ENCODE data around the gene ARHGAP24.

Gene ARHGAP24

DNA sequence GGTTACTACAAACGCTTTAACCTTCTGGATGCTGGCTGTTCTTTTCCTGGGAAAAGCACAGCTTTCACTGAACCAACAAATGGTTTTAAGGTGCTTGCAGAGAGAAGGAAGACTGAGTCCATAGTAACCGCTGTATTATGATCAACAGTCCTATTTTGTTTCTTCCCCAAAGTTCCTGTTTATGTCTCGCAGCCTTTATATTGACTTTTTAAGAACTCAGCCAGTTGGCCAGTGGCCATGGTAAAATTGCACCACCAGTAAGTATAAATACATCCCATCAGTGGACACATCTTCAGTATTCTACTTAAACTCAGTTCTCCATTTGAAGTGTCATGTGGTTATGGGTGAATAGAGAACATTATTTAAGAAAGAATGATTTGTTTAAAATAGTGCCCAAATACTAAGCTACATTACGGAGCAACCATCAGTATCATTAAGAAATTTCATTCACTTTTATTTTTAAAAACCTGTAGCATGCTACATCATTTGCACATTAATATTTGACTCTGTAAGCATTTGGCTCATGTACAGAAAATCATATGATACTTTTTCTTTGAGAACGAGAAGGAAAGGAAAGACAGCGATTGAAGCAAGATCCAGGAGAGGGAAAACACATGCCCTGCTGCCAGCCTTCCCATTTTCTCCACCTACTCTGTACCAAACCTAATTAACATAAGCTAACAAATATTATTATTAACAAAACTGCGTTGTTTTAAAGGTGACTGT lies 287.0 kb downstream of the ARHGAP24 start:
- no peaks in the 10 kb centered on the region for H4K20me1 ChIP-seq (ENCODE audit: low read depth, low read length)
- H3K27me3 ChIP-seq (ENCODE audit: low read length), result no peaks in the 10 kb centered on the region
- no peaks in the 10 kb centered on the region for H3K9me3 ChIP-seq (ENCODE audit: insufficient read depth, low read length)
- H3K27ac ChIP-seq (ENCODE audit: low read depth, low read length), result no peak overlapping the region
- no peak overlapping the region for H3K4me3 ChIP-seq (ENCODE audit: insufficient read depth, low read length, poor library complexity, severe bottlenecking)
- H3F3A ChIP-seq (ENCODE audit: insufficient read depth), result no peaks in the 10 kb centered on the region
- no peak overlapping the region for H2AFZ ChIP-seq (ENCODE audit: low read depth, low read length, severe bottlenecking)
- H3K36me3 ChIP-seq (ENCODE audit: low read length), result no peaks in the 10 kb centered on the region
- no peaks in the 10 kb centered on the region for H3K79me2 ChIP-seq (ENCODE audit: insufficient read depth, low read length)
- TF ChIP-seq, protein P1, sequence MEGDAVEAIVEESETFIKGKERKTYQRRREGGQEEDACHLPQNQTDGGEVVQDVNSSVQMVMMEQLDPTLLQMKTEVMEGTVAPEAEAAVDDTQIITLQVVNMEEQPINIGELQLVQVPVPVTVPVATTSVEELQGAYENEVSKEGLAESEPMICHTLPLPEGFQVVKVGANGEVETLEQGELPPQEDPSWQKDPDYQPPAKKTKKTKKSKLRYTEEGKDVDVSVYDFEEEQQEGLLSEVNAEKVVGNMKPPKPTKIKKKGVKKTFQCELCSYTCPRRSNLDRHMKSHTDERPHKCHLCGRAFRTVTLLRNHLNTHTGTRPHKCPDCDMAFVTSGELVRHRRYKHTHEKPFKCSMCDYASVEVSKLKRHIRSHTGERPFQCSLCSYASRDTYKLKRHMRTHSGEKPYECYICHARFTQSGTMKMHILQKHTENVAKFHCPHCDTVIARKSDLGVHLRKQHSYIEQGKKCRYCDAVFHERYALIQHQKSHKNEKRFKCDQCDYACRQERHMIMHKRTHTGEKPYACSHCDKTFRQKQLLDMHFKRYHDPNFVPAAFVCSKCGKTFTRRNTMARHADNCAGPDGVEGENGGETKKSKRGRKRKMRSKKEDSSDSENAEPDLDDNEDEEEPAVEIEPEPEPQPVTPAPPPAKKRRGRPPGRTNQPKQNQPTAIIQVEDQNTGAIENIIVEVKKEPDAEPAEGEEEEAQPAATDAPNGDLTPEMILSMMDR (IDR thresholded peaks at IDR 0.05; ENCODE audit: insufficient read depth, low read length, poor library complexity, severe bottlenecking), result no peak
- H3K4me2 ChIP-seq (ENCODE audit: low read depth, low read length, poor library complexity, severe bottlenecking), result no peak overlapping the region
- H3K9ac ChIP-seq (ENCODE audit: low read length), result no peak overlapping the region
- H3K9me2 ChIP-seq (replicated peaks; ENCODE audit: insufficient read depth, low read length), result no peaks in the 10 kb centered on the region

- Histone ChIP-seq H4K20me1 (ENCODE audit: low read depth, low read length) (no peaks in the 10 kb centered on the region), H3K4me2 (ENCODE audit: low read depth, low read length, poor library complexity, severe bottlenecking) (no peak overlapping the region), H2AFZ (ENCODE audit: low read depth, low read length, severe bottlenecking) (no peak overlapping the region), H3K36me3 (ENCODE audit: low read length) (no peaks in the 10 kb centered on the region), H3K27ac (ENCODE audit: low read depth, low read length) (no peak overlapping the region), H3K9ac (ENCODE audit: low read length) (no peak overlapping the region), H3K4me3 (ENCODE audit: insufficient read depth, low read length, poor library complexity, severe bottlenecking) (no peak overlapping the region), H3K27me3 (ENCODE audit: low read length) (no peaks in the 10 kb centered on the region), H3K79me2 (ENCODE audit: insufficient read depth, low read length) (no peaks in the 10 kb centered on the region), H3K9me3 (ENCODE audit: insufficient read depth, low read length) (no peaks in the 10 kb centered on the region), H3K9me2 (replicated peaks; ENCODE audit: insufficient read depth, low read length) (no peaks in the 10 kb centered on the region), H3F3A (ENCODE audit: insufficient read depth) (no peaks in the 10 kb centered on the region)
- TF ChIP-seq, protein P1 (IDR thresholded peaks at IDR 0.05; ENCODE audit: insufficient read depth, low read length, poor library complexity, severe bottlenecking), result no peak
Measured at GRCh38 chr4:85762529-85762871, 287.6 kb downstream of the ARHGAP24 start.

GRCh38 chr4:85763202-85763601 lies 288.3 kb downstream of the ARHGAP24 start:
- no peaks in the 10 kb centered on the region for H4K20me1 ChIP-seq (ENCODE audit: low read depth, low read length)
- H3K9me3 ChIP-seq (ENCODE audit: insufficient read depth, low read length), result no peaks in the 10 kb centered on the region
- no peaks in the 10 kb centered on the region for H3K79me2 ChIP-seq (ENCODE audit: insufficient read depth, low read length)
- no peaks in the 10 kb centered on the region for H3K9me2 ChIP-seq (replicated peaks; ENCODE audit: insufficient read depth, low read length)
- H2AFZ ChIP-seq (ENCODE audit: low read depth, low read length, severe bottlenecking), result no peak overlapping the region
- H3K36me3 ChIP-seq (ENCODE audit: low read length), result no peaks in the 10 kb centered on the region
- H3K4me3 ChIP-seq (ENCODE audit: insufficient read depth, low read length, poor library complexity, severe bottlenecking), result no peak overlapping the region
- H3K4me2 ChIP-seq (ENCODE audit: low read depth, low read length, poor library complexity, severe bottlenecking), result no peak overlapping the region
- no peak overlapping the region for H3K9ac ChIP-seq (ENCODE audit: low read length)
- no peaks in the 10 kb centered on the region for H3F3A ChIP-seq (ENCODE audit: insufficient read depth)
- no peak overlapping the region for H3K27ac ChIP-seq (ENCODE audit: low read depth, low read length)
- no peak for TF ChIP-seq EZH2phosphoT487 (conservative IDR thresholded peaks at IDR 0.05; ENCODE audit: low read length)
- TF ChIP-seq, protein P1 (IDR thresholded peaks at IDR 0.05; ENCODE audit: insufficient read depth, low read length, poor library complexity, severe bottlenecking), result no peak
- H3K27me3 ChIP-seq (ENCODE audit: low read length), result no peaks in the 10 kb centered on the region
